ENCODE data around the gene OR10J5.

OR10J5 gene

DNA sequence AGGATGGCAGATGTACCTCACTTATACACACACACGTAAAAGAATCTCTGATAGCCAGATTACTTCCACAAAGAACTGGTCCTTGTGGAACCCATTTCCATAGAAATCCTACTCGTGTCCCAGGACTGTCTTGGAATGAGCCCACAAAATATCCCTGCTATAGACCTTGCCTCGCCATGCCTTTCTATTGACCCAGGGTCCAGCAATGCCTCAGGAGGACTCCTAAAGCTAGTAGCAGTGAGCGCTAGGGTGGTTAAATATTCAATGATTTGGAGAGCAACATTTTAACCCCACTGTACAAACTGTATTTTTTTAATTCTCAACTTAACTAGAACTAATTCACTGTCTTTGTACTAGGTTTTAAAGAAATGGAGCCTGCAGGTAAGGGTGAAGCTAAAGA is 26.9 kb downstream of the OR10J5 start:
- TF ChIP-seq SIN3A (IDR thresholded peaks at IDR 0.05; ENCODE audit: borderline replicate concordance, insufficient read depth, low read length) (no peak), FOXP2 (optimal IDR thresholded peaks at IDR 0.05; ENCODE audit: borderline replicate concordance, extremely low read depth, extremely low read length, insufficient read depth) (no peak), POLR2AphosphoS5 (IDR thresholded peaks at IDR 0.05; ENCODE audit: low read depth, low read length) (no peak), TAF1 (IDR thresholded peaks at IDR 0.05; ENCODE audit: borderline replicate concordance, insufficient read depth, low read length) (no peak), REST (IDR thresholded peaks at IDR 0.05; ENCODE audit: insufficient read depth in 1 of 2, low read depth in 2 of 2, low read length in 2 of 2) (no peak)

DNA sequence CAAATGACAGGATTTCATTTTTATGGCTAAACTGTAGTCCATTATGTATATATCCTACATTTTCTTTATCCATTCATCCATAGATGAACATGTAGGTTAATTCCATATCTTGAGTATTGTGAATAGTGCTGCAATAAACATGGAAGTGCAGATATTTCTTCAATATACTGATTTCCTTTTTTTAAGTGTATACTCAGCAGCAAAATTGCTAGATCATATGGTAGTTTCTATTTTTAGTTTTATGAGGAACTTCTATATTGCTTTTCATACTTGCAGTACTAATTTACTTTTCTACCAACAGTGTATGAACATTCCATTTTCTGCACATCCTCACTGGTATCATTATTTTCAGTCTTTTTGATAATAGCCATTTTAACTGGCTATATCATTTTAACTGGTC is 30.1 kb downstream of the OR10J5 start:
- TF ChIP-seq FOXP2 (optimal IDR thresholded peaks at IDR 0.05; ENCODE audit: borderline replicate concordance, extremely low read depth, extremely low read length, insufficient read depth) (no peak), SIN3A (IDR thresholded peaks at IDR 0.05; ENCODE audit: borderline replicate concordance, insufficient read depth, low read length) (no peak), TAF1 (IDR thresholded peaks at IDR 0.05; ENCODE audit: borderline replicate concordance, insufficient read depth, low read length) (no peak), REST (IDR thresholded peaks at IDR 0.05; ENCODE audit: insufficient read depth in 1 of 2, low read depth in 2 of 2, low read length in 2 of 2) (no peak), POLR2AphosphoS5 (IDR thresholded peaks at IDR 0.05; ENCODE audit: low read depth, low read length) (no peak)

DNA sequence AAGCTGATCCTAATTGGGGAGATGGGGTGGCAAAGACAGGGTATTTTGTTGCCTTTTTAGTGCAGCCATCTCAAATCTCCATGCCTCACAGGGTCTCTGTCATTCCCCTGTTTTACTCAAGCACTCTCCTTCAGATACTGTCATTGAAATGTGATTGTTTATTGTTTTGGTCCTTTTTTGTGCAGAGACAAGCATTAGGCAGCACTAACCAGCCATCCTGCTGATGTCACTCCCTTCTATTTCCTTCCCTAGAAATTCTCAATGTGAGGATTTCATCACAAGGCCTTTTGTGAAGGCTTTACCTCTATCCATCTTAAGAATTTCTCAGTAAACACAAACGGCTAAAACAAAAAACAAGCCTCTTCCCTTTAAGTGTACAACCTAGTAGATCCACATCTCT is 34.7 kb downstream of the OR10J5 start:
- no peak for TF ChIP-seq REST (IDR thresholded peaks at IDR 0.05; ENCODE audit: insufficient read depth in 1 of 2, low read depth in 2 of 2, low read length in 2 of 2)
- TF ChIP-seq TAF1 (IDR thresholded peaks at IDR 0.05; ENCODE audit: borderline replicate concordance, insufficient read depth, low read length) = no peak
- no peak for TF ChIP-seq SIN3A (IDR thresholded peaks at IDR 0.05; ENCODE audit: borderline replicate concordance, insufficient read depth, low read length)
- TF ChIP-seq FOXP2 (optimal IDR thresholded peaks at IDR 0.05; ENCODE audit: borderline replicate concordance, extremely low read depth, extremely low read length, insufficient read depth) = no peak
- no peak for TF ChIP-seq POLR2AphosphoS5 (IDR thresholded peaks at IDR 0.05; ENCODE audit: low read depth, low read length)

- TF ChIP-seq REST (IDR thresholded peaks at IDR 0.05; ENCODE audit: insufficient read depth in 1 of 2, low read depth in 2 of 2, low read length in 2 of 2) (no peak), TAF1 (IDR thresholded peaks at IDR 0.05; ENCODE audit: borderline replicate concordance, insufficient read depth, low read length) (no peak), POLR2AphosphoS5 (IDR thresholded peaks at IDR 0.05; ENCODE audit: low read depth, low read length) (no peak), FOXP2 (optimal IDR thresholded peaks at IDR 0.05; ENCODE audit: borderline replicate concordance, extremely low read depth, extremely low read length, insufficient read depth) (no peak), SIN3A (IDR thresholded peaks at IDR 0.05; ENCODE audit: borderline replicate concordance, insufficient read depth, low read length) (no peak)
Observed at GRCh38 chr1:159493354-159493753, 42.5 kb downstream of the OR10J5 start.

All from PFSK-1 (cell line).